Stomach smooth muscle (tissue), 2 donors: ENCODE data around the gene MAST2.
"Not testable (repeated sequence)": the region's sequence is repeated elsewhere in the genome, so short reads cannot be mapped to it uniquely, and the experiment has no call there.

Experiments used
- H3K27ac ChIP-seq: one replicate; pipeline ENCODE4 v1.7.0; 2013; ENCODE audit warnings: mild to moderate bottlenecking, low read length, inconsistent platforms
- H3K27me3 ChIP-seq, 2 donors: one replicate each; pipeline ENCODE4 v1.7.0; 2013; ENCODE audit warnings: low read length in 2 of 2; ENCODE audit not compliant: insufficient read depth in 2 of 2, control insufficient read depth in 1 of 2
- H3K36me3 ChIP-seq, 2 donors: one replicate each; pipeline ENCODE4 v1.7.0; 2013; ENCODE audit warnings: low read length in 2 of 2; ENCODE audit not compliant: control insufficient read depth in 2 of 2, insufficient read depth in 2 of 2
- H3K4me1 ChIP-seq: one replicate; pipeline ENCODE4 v1.7.0; 2013; ENCODE audit warnings: low read length; ENCODE audit not compliant: control insufficient read depth, insufficient read depth
- H3K4me3 ChIP-seq, 2 donors: one replicate each; pipeline ENCODE4 v1.7.0; 2013; ENCODE audit warnings: low read length in 2 of 2
- H3K9ac ChIP-seq, 2 donors: one replicate each; pipeline ENCODE4 v1.7.0; 2013; ENCODE audit warnings: low read length in 2 of 2, mild to moderate bottlenecking in 1 of 2
- H3K9me3 ChIP-seq, 2 donors: one replicate each; pipeline ENCODE4 v1.7.0; 2013; ENCODE audit warnings: low read length in 2 of 2; ENCODE audit not compliant: control insufficient read depth in 2 of 2
- donor health status: healthy.
- donor health status: Pancreatic carcinoma.

The MAST2 gene

DNA sequence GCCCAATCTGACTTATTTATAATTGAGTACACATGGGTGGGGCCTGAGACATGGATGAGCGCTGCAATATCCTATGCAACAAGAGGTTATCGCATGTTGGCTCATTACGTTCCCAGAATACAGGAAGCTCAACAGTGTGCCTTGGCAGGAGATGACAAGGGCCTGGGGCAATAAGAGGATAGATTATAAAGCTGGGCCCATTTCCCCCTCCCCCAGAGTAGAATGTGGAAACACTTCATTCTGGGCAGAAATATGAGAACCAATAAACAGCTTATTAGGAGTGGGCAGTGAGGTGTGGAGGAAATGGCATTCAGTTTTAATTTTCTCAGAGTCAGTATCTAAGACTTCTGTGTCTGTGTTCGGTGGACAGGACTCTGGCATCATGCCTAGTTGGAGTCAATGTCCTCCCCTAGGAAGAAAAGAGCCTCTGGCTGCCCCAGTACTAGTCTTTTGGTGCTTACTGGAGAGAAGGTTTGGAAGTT, 236.2 kb downstream of the MAST2 start:
- no peaks in the 10 kb centered on the region for H3K27me3 ChIP-seq
- H3K27ac ChIP-seq, result no peak overlapping the region
- no peak overlapping the region for H3K9ac ChIP-seq
- no peaks in the 10 kb centered on the region for H3K9me3 ChIP-seq
- H3K4me3 ChIP-seq, result no peak overlapping the region
- peaks cover 0 to 10% of the 10 kb centered on the region in 2 donors for H3K36me3 ChIP-seq
- H3K4me1 ChIP-seq, result peaks cover 6% of the 10 kb centered on the region

DNA sequence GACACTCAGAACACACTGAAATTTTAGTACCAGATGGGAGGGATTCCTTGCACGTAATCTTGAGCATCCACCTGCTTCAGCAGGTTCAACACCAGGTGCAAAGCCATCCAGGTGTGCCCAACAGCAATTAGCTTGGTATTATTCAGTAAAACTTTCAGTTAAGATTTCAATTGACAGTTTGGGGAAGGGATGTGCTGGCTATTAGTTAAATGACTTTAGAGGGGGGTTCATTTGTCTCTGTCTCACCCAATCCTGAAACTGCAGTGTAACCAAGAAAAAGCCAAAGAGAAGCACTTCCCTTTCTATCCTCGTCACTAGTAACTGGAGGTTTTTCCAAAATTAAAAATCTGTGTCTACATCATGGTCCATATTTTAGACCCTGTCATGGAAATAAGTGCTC, 238.1 kb downstream of the MAST2 start:
- no peaks in the 10 kb centered on the region for H3K36me3 ChIP-seq
- no peak overlapping the region for H3K9ac ChIP-seq
- no peaks in the 10 kb centered on the region for H3K9me3 ChIP-seq
- H3K4me1 ChIP-seq, result peaks cover 6% of the 10 kb centered on the region
- no peaks in the 10 kb centered on the region for H3K27me3 ChIP-seq
- H3K4me3 ChIP-seq, result no peak overlapping the region
- H3K27ac ChIP-seq, result no peak overlapping the region

DNA sequence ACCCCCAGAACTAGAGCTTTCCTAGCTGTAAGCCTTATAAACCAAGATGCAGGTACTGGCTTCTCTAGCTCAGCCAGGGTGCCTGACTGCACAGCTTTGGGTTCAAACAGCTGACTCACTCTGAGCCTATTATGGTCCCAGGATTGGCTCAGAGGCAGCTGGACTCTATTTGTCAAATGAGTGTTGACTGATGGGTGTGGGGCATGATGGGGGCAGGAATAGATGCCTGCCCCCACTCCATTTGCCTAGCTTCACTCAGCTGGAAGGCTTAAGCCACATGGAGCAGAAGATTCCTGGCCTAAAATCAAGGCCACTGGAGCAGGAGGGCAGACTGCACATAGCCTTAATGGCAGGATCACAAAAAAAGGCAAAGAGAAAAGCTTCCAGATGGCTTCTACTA, 238.6 kb downstream of the MAST2 start:
- no peak overlapping the region for H3K4me3 ChIP-seq
- no peak overlapping the region for H3K27ac ChIP-seq
- H3K9me3 ChIP-seq, result no peaks in the 10 kb centered on the region
- no peaks in the 10 kb centered on the region for H3K36me3 ChIP-seq
- peaks cover 6% of the 10 kb centered on the region for H3K4me1 ChIP-seq
- no peak overlapping the region for H3K9ac ChIP-seq
- H3K27me3 ChIP-seq, result no peaks in the 10 kb centered on the region

DNA sequence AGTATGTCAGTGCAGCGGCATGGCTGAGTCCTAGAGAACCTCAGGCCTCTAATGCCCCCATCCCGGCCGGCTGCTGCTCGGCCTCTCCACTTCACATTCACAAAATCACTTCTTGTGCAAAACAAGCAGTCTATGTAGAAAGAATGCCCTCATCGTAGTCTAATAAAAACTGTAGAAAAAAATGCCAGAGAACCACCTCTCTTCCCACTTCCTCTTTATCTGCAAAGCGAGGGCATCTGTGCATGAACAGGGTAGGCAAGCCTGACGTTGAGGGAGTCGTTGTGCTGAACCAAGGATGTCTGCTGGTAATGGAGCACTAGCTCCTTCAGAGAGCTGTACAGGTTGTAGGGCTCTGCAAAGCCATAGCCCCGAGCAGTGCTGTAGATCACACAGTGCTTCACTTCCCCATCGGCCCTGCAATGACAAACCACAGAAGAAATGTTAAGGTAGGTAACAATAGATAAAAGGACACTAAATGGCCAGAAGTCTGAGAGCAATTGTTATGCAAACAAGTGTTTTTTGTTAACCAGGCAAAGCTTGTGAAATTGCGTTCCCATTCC, 240.1 kb downstream of the MAST2 start:
- no peaks in the 10 kb centered on the region for H3K9me3 ChIP-seq
- H3K27me3 ChIP-seq, result no peaks in the 10 kb centered on the region
- H3K27ac ChIP-seq, result no peak overlapping the region
- H3K4me3 ChIP-seq, result no peak overlapping the region
- H3K4me1 ChIP-seq, result peaks cover 6% of the 10 kb centered on the region
- no peaks in the 10 kb centered on the region for H3K36me3 ChIP-seq
- no peak overlapping the region for H3K9ac ChIP-seq

GRCh38 chr1:46044116-46044515, 240.7 kb downstream of the MAST2 start:
- no peak overlapping the region for H3K9ac ChIP-seq
- H3K36me3 ChIP-seq, result no peaks in the 10 kb centered on the region
- H3K9me3 ChIP-seq, result no peaks in the 10 kb centered on the region
- no peak overlapping the region for H3K4me3 ChIP-seq
- peaks cover 6% of the 10 kb centered on the region for H3K4me1 ChIP-seq
- no peak overlapping the region for H3K27ac ChIP-seq
- H3K27me3 ChIP-seq, result no peaks in the 10 kb centered on the region

GRCh38 chr1:46053734-46054133, 250.3 kb downstream of the MAST2 start:
- no peaks in the 10 kb centered on the region for H3K27me3 ChIP-seq
- H3K4me1 ChIP-seq, result no peaks in the 10 kb centered on the region
- no peak overlapping the region for H3K27ac ChIP-seq
- H3K9ac ChIP-seq, result no peak overlapping the region
- H3K4me3 ChIP-seq, result no peak overlapping the region
- no peaks in the 10 kb centered on the region for H3K9me3 ChIP-seq
- H3K36me3 ChIP-seq, result no peaks in the 10 kb centered on the region

GRCh38 chr1:46056325-46056724, 252.9 kb downstream of the MAST2 start:
- no peak overlapping the region for H3K4me3 ChIP-seq
- no peak overlapping the region for H3K27ac ChIP-seq
- no peak overlapping the region for H3K9ac ChIP-seq
- H3K27me3 ChIP-seq, result no peaks in the 10 kb centered on the region
- H3K36me3 ChIP-seq, result peaks cover 0 to 3% of the 10 kb centered on the region in 2 donors
- H3K4me1 ChIP-seq, result no peaks in the 10 kb centered on the region
- H3K9me3 ChIP-seq, result no peaks in the 10 kb centered on the region

DNA sequence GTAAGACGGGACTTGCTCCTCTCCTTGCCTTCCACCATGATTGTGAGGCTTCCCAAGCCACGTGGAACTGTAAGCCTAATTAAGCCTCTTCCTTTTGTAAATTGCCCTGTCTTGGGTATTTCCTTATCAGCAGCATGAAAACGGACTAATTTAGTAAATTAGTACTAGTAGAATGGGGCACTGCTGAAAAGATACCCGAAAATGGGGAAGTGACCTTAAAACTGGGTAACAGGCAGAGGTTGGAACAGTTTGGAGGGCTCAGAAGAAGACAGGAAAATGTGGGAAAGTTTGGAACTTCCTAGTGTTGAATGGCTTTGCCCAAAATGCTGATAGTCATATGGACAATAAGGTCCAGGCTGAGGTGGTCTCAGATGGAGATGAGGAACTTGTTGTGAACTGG, 253.8 kb downstream of the MAST2 start:
- H3K9me3 ChIP-seq, H3K4me3 ChIP-seq, H3K27ac ChIP-seq, H3K27me3 ChIP-seq, H3K9ac ChIP-seq, H3K36me3 ChIP-seq, H3K4me1 ChIP-seq: not testable (repeated sequence)

- peaks cover 0 to 3% of the 10 kb centered on the region in 2 donors for H3K36me3 ChIP-seq
- no peaks in the 10 kb centered on the region for H3K27me3 ChIP-seq
Measured at GRCh38 chr1:46057781-46058180, 254.4 kb downstream of the MAST2 start.

DNA sequence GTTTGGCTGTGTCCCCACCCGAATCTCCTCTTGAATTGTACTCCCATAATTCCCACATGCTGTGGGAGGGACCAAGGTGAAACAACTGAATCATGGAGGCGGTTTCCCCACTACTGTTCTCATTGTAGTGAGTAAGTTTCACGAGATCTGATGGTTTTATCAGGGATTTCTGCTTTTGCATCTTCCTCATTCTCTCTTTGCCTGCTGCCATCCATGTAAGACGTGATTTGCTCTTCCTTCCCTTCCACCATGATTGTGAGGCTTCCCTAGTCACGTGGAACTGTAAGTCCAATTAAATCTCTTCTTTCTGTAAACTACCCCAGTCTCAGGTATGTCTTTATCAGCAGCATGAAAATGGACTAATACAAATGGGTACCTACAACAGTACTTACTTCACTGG, 255.5 kb downstream of the MAST2 start:
- Histone ChIP-seq H3K36me3 (peaks cover 0 to 3% of the 10 kb centered on the region in 2 donors), H3K9ac (no peak overlapping the region), H3K27ac (no peak overlapping the region), H3K9me3 (no peaks in the 10 kb centered on the region), H3K27me3 (no peaks in the 10 kb centered on the region), H3K4me3 (no peak overlapping the region), H3K4me1 (no peaks in the 10 kb centered on the region)

More at GRCh38 chr1:46057781-46058180, 254.4 kb downstream of the MAST2 start:
- Histone ChIP-seq H3K4me1 (no peaks in the 10 kb centered on the region), H3K4me3 (no peak overlapping the region), H3K9ac (no peak overlapping the region), H3K27ac (no peak overlapping the region), H3K9me3 (no peaks in the 10 kb centered on the region)

DNA sequence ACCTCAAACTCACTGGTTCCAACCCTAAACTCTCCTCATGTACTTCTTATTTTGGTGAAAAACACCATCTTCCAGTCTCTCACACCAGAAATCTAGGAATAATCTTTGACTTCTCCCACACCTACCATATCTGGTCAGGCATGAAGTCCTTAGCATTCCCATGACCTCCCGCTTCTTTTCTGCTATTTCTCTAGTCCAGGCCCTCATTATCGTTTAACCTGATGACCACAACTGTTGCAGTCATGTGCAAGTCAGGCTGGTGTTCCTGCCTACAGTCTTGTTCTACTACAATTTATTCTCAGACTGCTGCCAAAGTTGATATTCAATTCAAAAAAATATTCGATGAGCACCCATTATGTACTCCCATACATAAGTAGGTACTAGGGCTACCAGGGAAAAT, 257.7 kb downstream of the MAST2 start:
- H3K27ac ChIP-seq, result no peak overlapping the region
- H3K4me1 ChIP-seq, result no peaks in the 10 kb centered on the region
- H3K9ac ChIP-seq, result no peak overlapping the region
- H3K27me3 ChIP-seq, result no peaks in the 10 kb centered on the region
- no peak overlapping the region for H3K4me3 ChIP-seq
- H3K36me3 ChIP-seq, result peaks cover 0 to 3% of the 10 kb centered on the region in 2 donors
- H3K9me3 ChIP-seq, result no peaks in the 10 kb centered on the region
